Panc1 (cell line): ENCODE measurements around the gene MRPL38. TPM values are rescaled to one million over a fixed set of nuclear protein-coding genes. Genes with fewer than 3 reads are reported as not detected.

Experiments
- ATAC-seq: fragments of 200-7000 bp; cut with Tn5 transposase; 2 replicates; pipeline ENCODE4 v1.9.1; 2020; ENCODE audit warnings: mild to moderate bottlenecking, moderate library complexity
- BruUV-seq: library from RNA; stranded (reverse); fragments of 400-500 nt; replicated peaks from 2 replicates; lab custom pipeline; 2021; lab: Mats Ljungman, UMichigan
- CTCF ChIA-PET: fragments of 300-600 bp; sonication (Branson Sonifier 250); formaldehyde crosslinking; loops from one replicate; lab custom pipeline; 2022; ENCODE audit warnings: antibody characterized with exemption; lab: Charles Lee
- POLR2A ChIA-PET: fragments of 300-600 bp; sonication (Branson Sonifier 250); formaldehyde crosslinking; loops from one replicate; lab custom pipeline; 2022; ENCODE audit warnings: antibody characterized with exemption; lab: Charles Lee
- DNase-seq: peaks from one replicate; pipeline ENCODE4 v3.0.0-alpha.2; 2010; ENCODE audit warnings: low read depth, low spot score
- H3K27ac ChIP-seq: 2 replicates; pipeline ENCODE4 v1.5.1; 2011; ENCODE audit warnings: mild to moderate bottlenecking, low read length, inconsistent platforms
- H3K27me3 ChIP-seq: fragments of 200-500 bp; sonication (Bioruptor generic); 2 replicates; pipeline ENCODE4 v1.6.0; 2014; ENCODE audit warnings: low read length, inconsistent platforms; ENCODE audit not compliant: control insufficient read depth, insufficient read depth
- H3K36me3 ChIP-seq: fragments of 200-500 bp; sonication (Bioruptor generic); 2 replicates; pipeline ENCODE4 v1.5.1; 2014; ENCODE audit warnings: inconsistent platforms, mild to moderate bottlenecking, low read length, moderate library complexity; ENCODE audit not compliant: control insufficient read depth, insufficient read depth
- H3K4me1 ChIP-seq: 2 replicates; pipeline ENCODE4 v1.5.1; 2011; ENCODE audit warnings: inconsistent platforms, mild to moderate bottlenecking, low read length, moderate library complexity; ENCODE audit not compliant: control insufficient read depth, insufficient read depth
- H3K4me3 ChIP-seq, 2 experiments: 2 replicates each; pipeline ENCODE4 v1.5.1; 2011 to 2012; ENCODE audit warnings: low read depth in 2 of 2, low read length in 2 of 2, mild to moderate bottlenecking in 2 of 2, inconsistent platforms in 1 of 2, moderate library complexity in 1 of 2
- H3K9me3 ChIP-seq: fragments of 200-500 bp; sonication (Bioruptor generic); 2 replicates; pipeline ENCODE4 v1.5.1; 2014; ENCODE audit warnings: low read depth, mild to moderate bottlenecking, inconsistent platforms, low read length, moderate library complexity; ENCODE audit not compliant: control insufficient read depth, insufficient read depth
- POLR2AphosphoS5 ChIP-seq: IDR thresholded peaks from 2 replicates; pipeline ENCODE4 v1.6.1; 2012; ENCODE audit warnings: mild to moderate bottlenecking, low read depth, low read length, moderate library complexity
- SIN3A ChIP-seq: IDR thresholded peaks from 2 replicates; pipeline ENCODE4 v1.6.1; 2012; ENCODE audit warnings: low read depth, mild to moderate bottlenecking, low read length, moderate library complexity, borderline replicate concordance; ENCODE audit not compliant: insufficient read depth
- TCF7L2 ChIP-seq: IDR thresholded peaks from 2 replicates; pipeline ENCODE4 v1.6.1; 2011; ENCODE audit warnings: mild to moderate bottlenecking, low read depth, low read length, inconsistent platforms
- in situ Hi-C: cut with HindIII; loops from 2 replicates; pipeline ENCODE4 v1.10.0; 2016; ENCODE audit warnings: low sequenced_read_pairs, low pct_unique_long_range_greater_than_20kb
- intact Hi-C: fragments of 100-400 bp; cut with micrococcal nuclease; formaldehyde crosslinking; loops from one replicate; pipeline ENCODE4 v1.10.0; 2022; ENCODE audit not compliant: unreplicated experiment
- total RNA-seq: library from RNA; stranded (reverse); gene quantifications from one replicate; pipeline ENCODE4 v1.2.1, GENCODE V29; 2021; ENCODE audit not compliant: unreplicated experiment
- TF ChIP-seq, protein P1 (sequence below): fragments of 450-650 bp; IDR thresholded peaks from 2 replicates; pipeline ENCODE4 v1.5.1; 2017; ENCODE audit warnings: mild to moderate bottlenecking
- TF ChIP-seq, protein P2 (sequence below), 2 experiments: IDR thresholded peaks; 2 replicates each; pipeline ENCODE4 v1.6.1; 2011 to 2012; ENCODE audit warnings: low read depth in 2 of 2, control low read depth in 1 of 2, low read length in 1 of 2, mild to moderate bottlenecking in 1 of 2, moderate library complexity in 1 of 2; ENCODE audit not compliant: insufficient read depth in 1 of 2

Gene MRPL38
- total RNA-seq, 1 experiment from 2014 or later = 165 TPM

DNA sequence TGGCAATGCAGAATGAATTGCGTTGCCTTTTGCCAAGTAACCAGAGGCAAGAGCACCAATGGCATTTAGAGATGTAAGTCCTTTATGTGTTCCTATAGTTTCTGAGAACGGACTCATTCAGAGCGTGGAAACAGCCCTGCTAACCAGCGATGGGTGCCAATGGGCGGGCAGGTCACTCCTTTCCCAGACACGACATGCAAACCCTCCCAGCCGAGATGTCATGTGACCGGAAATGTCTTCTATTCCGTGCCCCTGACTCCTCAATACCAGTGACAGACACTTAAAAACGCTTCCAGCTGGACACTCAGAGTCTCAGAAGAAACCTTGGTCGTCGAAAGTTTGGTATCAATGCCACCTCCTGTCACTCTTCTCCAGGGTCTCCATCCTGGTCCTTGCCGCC is 33.0 kb upstream of the MRPL38 start:
- no peaks in the 10 kb centered on the region for H3K36me3 ChIP-seq
- H3K4me1 ChIP-seq = peaks cover 10% of the 10 kb centered on the region; the same call in 1 of the 2 replicates
- no peaks in the 10 kb centered on the region for H3K9me3 ChIP-seq
- BruUV-seq = no TSS peak
- ChIA-PET POLR2A (interaction anchor here (0.6 kb wide), 1 partner anchor 331 kb away, joined by 6 read pairs; no protein-coding TSS in a partner anchor), CTCF (no interaction called here)
- no peaks in the 10 kb centered on the region for H3K27me3 ChIP-seq
- in situ Hi-C loops = loop anchor here (25.0 kb wide), 1 partner anchor 125 kb away; the partner anchor contains the start of genes GALR2 and SRP68
- no peak for DNase-seq
- ATAC-seq = no peak
- H3K4me3 ChIP-seq = no peak overlapping the region
- no peak for TF ChIP-seq TCF7L2
- TF ChIP-seq POLR2AphosphoS5 = no peak
- TF ChIP-seq, protein P1, sequence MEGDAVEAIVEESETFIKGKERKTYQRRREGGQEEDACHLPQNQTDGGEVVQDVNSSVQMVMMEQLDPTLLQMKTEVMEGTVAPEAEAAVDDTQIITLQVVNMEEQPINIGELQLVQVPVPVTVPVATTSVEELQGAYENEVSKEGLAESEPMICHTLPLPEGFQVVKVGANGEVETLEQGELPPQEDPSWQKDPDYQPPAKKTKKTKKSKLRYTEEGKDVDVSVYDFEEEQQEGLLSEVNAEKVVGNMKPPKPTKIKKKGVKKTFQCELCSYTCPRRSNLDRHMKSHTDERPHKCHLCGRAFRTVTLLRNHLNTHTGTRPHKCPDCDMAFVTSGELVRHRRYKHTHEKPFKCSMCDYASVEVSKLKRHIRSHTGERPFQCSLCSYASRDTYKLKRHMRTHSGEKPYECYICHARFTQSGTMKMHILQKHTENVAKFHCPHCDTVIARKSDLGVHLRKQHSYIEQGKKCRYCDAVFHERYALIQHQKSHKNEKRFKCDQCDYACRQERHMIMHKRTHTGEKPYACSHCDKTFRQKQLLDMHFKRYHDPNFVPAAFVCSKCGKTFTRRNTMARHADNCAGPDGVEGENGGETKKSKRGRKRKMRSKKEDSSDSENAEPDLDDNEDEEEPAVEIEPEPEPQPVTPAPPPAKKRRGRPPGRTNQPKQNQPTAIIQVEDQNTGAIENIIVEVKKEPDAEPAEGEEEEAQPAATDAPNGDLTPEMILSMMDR = no peak
- TF ChIP-seq, protein P2, sequence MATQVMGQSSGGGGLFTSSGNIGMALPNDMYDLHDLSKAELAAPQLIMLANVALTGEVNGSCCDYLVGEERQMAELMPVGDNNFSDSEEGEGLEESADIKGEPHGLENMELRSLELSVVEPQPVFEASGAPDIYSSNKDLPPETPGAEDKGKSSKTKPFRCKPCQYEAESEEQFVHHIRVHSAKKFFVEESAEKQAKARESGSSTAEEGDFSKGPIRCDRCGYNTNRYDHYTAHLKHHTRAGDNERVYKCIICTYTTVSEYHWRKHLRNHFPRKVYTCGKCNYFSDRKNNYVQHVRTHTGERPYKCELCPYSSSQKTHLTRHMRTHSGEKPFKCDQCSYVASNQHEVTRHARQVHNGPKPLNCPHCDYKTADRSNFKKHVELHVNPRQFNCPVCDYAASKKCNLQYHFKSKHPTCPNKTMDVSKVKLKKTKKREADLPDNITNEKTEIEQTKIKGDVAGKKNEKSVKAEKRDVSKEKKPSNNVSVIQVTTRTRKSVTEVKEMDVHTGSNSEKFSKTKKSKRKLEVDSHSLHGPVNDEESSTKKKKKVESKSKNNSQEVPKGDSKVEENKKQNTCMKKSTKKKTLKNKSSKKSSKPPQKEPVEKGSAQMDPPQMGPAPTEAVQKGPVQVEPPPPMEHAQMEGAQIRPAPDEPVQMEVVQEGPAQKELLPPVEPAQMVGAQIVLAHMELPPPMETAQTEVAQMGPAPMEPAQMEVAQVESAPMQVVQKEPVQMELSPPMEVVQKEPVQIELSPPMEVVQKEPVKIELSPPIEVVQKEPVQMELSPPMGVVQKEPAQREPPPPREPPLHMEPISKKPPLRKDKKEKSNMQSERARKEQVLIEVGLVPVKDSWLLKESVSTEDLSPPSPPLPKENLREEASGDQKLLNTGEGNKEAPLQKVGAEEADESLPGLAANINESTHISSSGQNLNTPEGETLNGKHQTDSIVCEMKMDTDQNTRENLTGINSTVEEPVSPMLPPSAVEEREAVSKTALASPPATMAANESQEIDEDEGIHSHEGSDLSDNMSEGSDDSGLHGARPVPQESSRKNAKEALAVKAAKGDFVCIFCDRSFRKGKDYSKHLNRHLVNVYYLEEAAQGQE (IDR thresholded peaks at IDR 0.05; ENCODE audit: insufficient read depth in 1 of 2, low read depth in 2 of 2, low read length in 1 of 2) = no peak
- TF ChIP-seq SIN3A = no peak
- intact Hi-C loops = no loop called here
- H3K27ac ChIP-seq = no peak overlapping the region

DNA sequence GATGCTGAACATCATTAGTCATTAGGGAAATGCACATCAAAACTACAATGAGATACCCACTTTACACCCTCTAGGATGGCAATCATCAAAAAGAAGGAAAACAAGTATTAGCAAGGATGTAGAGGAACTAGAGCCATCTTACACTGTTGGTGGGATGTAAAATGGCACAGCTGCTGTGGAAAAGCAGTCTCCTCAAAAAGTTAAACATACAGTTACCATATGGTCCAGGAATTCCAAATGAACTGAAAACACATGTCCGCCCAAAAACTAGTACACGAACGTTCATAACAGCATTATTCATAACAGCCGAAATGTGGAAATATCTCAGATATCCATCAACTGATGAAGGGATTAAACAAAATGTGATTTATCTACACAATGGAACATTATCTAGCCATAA is 29.1 kb upstream of the MRPL38 start:
- no peaks in the 10 kb centered on the region for H3K36me3 ChIP-seq
- no peaks in the 10 kb centered on the region for H3K27me3 ChIP-seq
- in situ Hi-C loops = loop anchor here (25.0 kb wide), 1 partner anchor 128 kb away; the partner anchor contains the start of genes GALR2 and SRP68
- ATAC-seq (no peak), DNase-seq (no peak)
- intact Hi-C loops = no loop called here
- H3K9me3 ChIP-seq = no peaks in the 10 kb centered on the region
- no peak overlapping the region for H3K27ac ChIP-seq
- CTCF ChIA-PET = no interaction called here
- H3K4me1 ChIP-seq = 0 out of 2 replicates have a peak, but pooled peaks cover 3% of the 10 kb centered on the region
- BruUV-seq = no TSS peak
- POLR2A ChIA-PET = no interaction called here
- H3K4me3 ChIP-seq = no peak overlapping the region
- no peak for TF ChIP-seq TCF7L2
- TF ChIP-seq, protein P2 (IDR thresholded peaks at IDR 0.05; ENCODE audit: insufficient read depth in 1 of 2, low read depth in 2 of 2, low read length in 1 of 2) = no peak
- no peak for TF ChIP-seq SIN3A
- TF ChIP-seq, protein P1 = no peak
- no peak for TF ChIP-seq POLR2AphosphoS5
